Activated CD4-positive, alpha-beta T cell treated with anti-CD3 and anti-CD28 coated beads, Interleukin-2, amount 10 ng/mL, durations not matched to agents 24 days and 14 days (primary cell): Measurements from ENCODE around the gene ARHGAP21. TPM values are rescaled to one million over a fixed set of nuclear protein-coding genes. Genes with fewer than 3 reads are reported as not detected.
A peak's percentile ranks its signal among the peaks of the same experiment; 100 is the strongest.
"Not testable (repeated sequence)": the region's sequence is repeated elsewhere in the genome, so short reads cannot be mapped to it uniquely, and the experiment has no call there.

ENCODE experiments used
- DNase-seq: peaks from one replicate; pipeline ENCODE4 v3.0.0; 2022
- H3K27ac Mint-ChIP-seq: one replicate; pipeline ENCODE4 v1.8.0; 2022; ENCODE audit warnings: mild to moderate bottlenecking, mixed read lengths
- H3K27me3 Mint-ChIP-seq: one replicate; pipeline ENCODE4 v1.8.0; 2022; ENCODE audit warnings: mixed read lengths
- H3K36me3 Mint-ChIP-seq: one replicate; pipeline ENCODE4 v1.8.0; 2022; ENCODE audit warnings: low read depth, mild to moderate bottlenecking, mixed read lengths
- H3K4me1 Mint-ChIP-seq: one replicate; pipeline ENCODE4 v1.8.0; 2021; ENCODE audit warnings: mixed read lengths
- H3K4me3 Mint-ChIP-seq: one replicate; pipeline ENCODE4 v1.8.0; 2022; ENCODE audit warnings: mild to moderate bottlenecking, moderate library complexity, mixed read lengths
- H3K9me3 Mint-ChIP-seq: one replicate; pipeline ENCODE4 v1.8.0; 2021; ENCODE audit warnings: mixed read lengths
- intact Hi-C: fragments of 100-400 bp; cut with micrococcal nuclease; formaldehyde crosslinking; loops from one replicate; pipeline ENCODE4 v1.15.1; 2023
- total RNA-seq: library from RNA; stranded (reverse); gene quantifications from 2 replicates; pipeline ENCODE4 v1.2.3, GENCODE V29; 2022

ARHGAP21 gene
- total RNA-seq = 46.7 and 56.6 TPM in 2 replicates

GRCh38 chr10:24723788-24724380, at the start of gene ARHGAP21:
ARHGAP21 (minus strand) TSS chr10:24723887; CDS start chr10:24721899, 1,988 bp downstream.
- DNase-seq = peak; percentile 86
- Mint-ChIP-seq H3K27ac (peak within 1 kb of the TSS; percentile 96), H3K27me3 (no peaks in the 10 kb centered on the region), H3K4me1 (peaks cover 30% of the 10 kb centered on the region), H3K4me3 (peak within 1 kb of the TSS; percentile 93), H3K36me3 (peaks cover 17% of the 10 kb centered on the region), H3K9me3 (no peaks in the 10 kb centered on the region)
- intact Hi-C loops = loop anchor here (1.0 to 10.0 kb wide), 11 partner anchors 17 to 1627 kb away; partner anchors contain the start of genes ENKUR, MSRB2 and THNSL1

GRCh38 chr10:24771943-24772694, 48.4 kb upstream of the ARHGAP21 start:
- Mint-ChIP-seq H3K27me3 (no peaks in the 10 kb centered on the region), H3K9me3 (peaks cover 4% of the 10 kb centered on the region), H3K36me3 (no peaks in the 10 kb centered on the region), H3K4me3 (no peak overlapping the region), H3K4me1 (peaks cover 6% of the 10 kb centered on the region), H3K27ac (no peak overlapping the region)
- no peak for DNase-seq
- intact Hi-C loops = no loop called here

DNA sequence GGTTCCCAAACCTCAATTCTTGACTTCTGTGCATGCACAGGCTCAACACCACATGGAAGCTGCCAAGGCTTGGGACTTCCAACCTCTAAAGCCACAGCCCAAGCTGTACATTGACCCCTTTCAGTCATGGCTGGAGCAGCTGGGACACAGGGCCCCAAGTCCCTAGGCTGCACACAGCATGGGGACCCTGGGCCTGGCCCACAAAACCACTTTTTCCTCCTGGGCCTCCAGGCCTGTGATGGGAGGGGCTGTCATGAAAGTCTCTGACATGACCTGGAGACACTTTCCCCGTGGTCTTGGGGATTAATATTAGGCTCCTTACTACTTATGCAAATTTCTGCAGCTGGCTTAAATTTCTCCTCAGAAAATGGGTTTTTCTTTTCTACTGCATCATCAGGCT, 41.3 kb upstream of the ARHGAP21 start:
- H3K36me3 Mint-ChIP-seq, intact Hi-C loops, H3K4me3 Mint-ChIP-seq, H3K27me3 Mint-ChIP-seq, H3K9me3 Mint-ChIP-seq, H3K4me1 Mint-ChIP-seq, H3K27ac Mint-ChIP-seq, DNase-seq: not testable (repeated sequence)

GRCh38 chr10:24762966-24763623, 39.4 kb upstream of the ARHGAP21 start:
- Mint-ChIP-seq H3K27ac (no peak overlapping the region), H3K9me3 (peaks cover 5% of the 10 kb centered on the region), H3K27me3 (no peaks in the 10 kb centered on the region), H3K36me3 (peaks cover 3% of the 10 kb centered on the region), H3K4me1 (peaks cover 3% of the 10 kb centered on the region), H3K4me3 (no peak overlapping the region)
- intact Hi-C loops = no loop called here
- no peak for DNase-seq

DNA sequence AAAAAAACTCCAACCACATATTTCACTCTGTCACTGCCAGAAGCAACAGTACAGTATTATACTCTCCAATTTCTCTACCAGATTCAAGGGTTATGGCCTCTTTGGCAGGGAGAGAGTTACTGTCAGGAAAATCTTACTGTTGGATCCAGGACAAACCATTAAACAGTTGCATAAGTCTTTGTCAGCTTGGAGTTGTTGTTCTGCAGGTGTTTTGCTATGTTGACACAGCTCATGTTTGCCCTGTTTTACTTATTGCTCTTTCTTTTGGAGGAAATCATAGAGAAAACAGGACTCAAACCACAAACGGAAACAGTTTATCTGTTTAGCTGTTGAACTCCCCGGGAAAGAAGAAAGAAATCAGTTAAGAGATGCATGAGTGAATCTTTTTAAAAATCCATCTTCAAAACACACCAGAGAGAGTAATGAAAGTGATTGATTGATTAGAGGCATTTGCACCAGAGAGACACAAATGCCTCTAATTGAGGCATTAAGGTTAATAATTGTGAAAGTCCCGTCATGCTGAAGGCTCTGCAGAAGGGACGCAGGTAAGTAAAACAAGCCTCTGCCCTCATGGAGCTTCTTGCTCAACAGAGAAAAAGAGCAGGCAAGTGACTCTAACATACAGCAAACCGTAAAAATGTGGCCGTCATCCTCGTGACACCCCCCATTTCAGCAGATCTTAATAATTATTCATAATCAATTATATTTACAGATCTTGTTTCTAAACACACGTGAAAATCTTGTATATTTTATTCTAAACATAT, 38.7 kb upstream of the ARHGAP21 start:
- H3K27ac Mint-ChIP-seq = no peak overlapping the region
- peaks cover 3% of the 10 kb centered on the region for H3K36me3 Mint-ChIP-seq
- H3K9me3 Mint-ChIP-seq = peaks cover 5% of the 10 kb centered on the region
- DNase-seq = no peak
- peaks cover 3% of the 10 kb centered on the region for H3K4me1 Mint-ChIP-seq
- no peaks in the 10 kb centered on the region for H3K27me3 Mint-ChIP-seq
- H3K4me3 Mint-ChIP-seq = no peak overlapping the region
- intact Hi-C loops = no loop called here

GRCh38 chr10:24759672-24760071, 36.0 kb upstream of the ARHGAP21 start:
- no peaks in the 10 kb centered on the region for H3K9me3 Mint-ChIP-seq
- H3K27me3 Mint-ChIP-seq = no peaks in the 10 kb centered on the region
- H3K36me3 Mint-ChIP-seq = no peaks in the 10 kb centered on the region
- no peak for DNase-seq
- no peak overlapping the region for H3K4me3 Mint-ChIP-seq
- intact Hi-C loops = no loop called here
- peaks cover 3% of the 10 kb centered on the region for H3K4me1 Mint-ChIP-seq
- no peak overlapping the region for H3K27ac Mint-ChIP-seq

GRCh38 chr10:24758254-24758653, 34.6 kb upstream of the ARHGAP21 start:
- H3K4me1 Mint-ChIP-seq, H3K4me3 Mint-ChIP-seq, H3K27ac Mint-ChIP-seq, H3K9me3 Mint-ChIP-seq, intact Hi-C loops, H3K36me3 Mint-ChIP-seq, DNase-seq, H3K27me3 Mint-ChIP-seq: not testable (repeated sequence)

- Mint-ChIP-seq H3K4me3 (no peak overlapping the region), H3K4me1 (no peaks in the 10 kb centered on the region), H3K27me3 (no peaks in the 10 kb centered on the region), H3K9me3 (no peaks in the 10 kb centered on the region), H3K27ac (no peak overlapping the region), H3K36me3 (no peaks in the 10 kb centered on the region)
- intact Hi-C loops = no loop called here
- DNase-seq = no peak
These were observed 32.6 kb upstream of the ARHGAP21 start for GRCh38 chr10:24756283-24756682.

DNA sequence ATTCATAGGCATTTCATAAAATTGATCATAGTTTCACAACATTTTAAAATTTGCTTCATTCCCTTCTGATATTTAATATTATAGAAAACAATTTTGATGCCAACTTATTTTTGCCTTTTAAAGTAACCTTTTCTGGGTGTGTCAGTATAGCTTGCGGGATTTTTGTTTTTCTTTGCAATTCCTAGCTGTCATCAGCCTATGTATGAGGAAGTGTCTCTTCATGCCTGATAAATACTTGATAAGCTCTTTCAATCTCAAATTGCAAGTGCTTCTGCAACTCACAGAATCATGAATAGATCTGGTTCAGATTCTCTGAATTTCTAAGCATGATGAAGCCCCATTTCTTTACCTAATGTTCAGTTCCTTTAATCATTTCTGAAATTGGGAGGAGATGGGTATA, 28.0 kb upstream of the ARHGAP21 start:
- intact Hi-C loops = no loop called here
- Mint-ChIP-seq H3K27ac (no peak overlapping the region), H3K9me3 (no peaks in the 10 kb centered on the region), H3K4me1 (no peaks in the 10 kb centered on the region), H3K4me3 (no peak overlapping the region), H3K36me3 (no peaks in the 10 kb centered on the region), H3K27me3 (no peaks in the 10 kb centered on the region)
- no peak for DNase-seq

DNA sequence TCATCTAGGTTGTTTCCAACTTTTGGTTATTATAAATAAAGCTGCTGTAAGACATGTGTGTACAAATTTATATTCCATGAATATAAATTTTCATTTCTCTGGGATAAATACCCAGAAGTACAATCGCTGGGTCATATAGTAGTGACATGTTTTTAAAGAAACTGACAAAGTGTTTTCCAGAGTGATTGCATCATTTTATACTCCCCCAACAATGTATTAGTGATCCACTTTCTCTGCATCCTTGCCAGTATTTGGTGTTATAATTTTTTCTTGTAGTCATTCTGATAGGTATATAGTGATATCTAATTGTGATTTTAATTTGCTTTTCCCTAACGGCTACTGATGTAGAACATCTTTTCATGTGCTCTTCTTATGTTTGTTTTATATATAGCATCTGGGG, 27.0 kb upstream of the ARHGAP21 start:
- DNase-seq = no peak
- Mint-ChIP-seq H3K4me1 (no peaks in the 10 kb centered on the region), H3K4me3 (no peak overlapping the region), H3K27me3 (no peaks in the 10 kb centered on the region), H3K9me3 (no peaks in the 10 kb centered on the region), H3K27ac (no peak overlapping the region), H3K36me3 (no peaks in the 10 kb centered on the region)
- intact Hi-C loops = no loop called here

DNA sequence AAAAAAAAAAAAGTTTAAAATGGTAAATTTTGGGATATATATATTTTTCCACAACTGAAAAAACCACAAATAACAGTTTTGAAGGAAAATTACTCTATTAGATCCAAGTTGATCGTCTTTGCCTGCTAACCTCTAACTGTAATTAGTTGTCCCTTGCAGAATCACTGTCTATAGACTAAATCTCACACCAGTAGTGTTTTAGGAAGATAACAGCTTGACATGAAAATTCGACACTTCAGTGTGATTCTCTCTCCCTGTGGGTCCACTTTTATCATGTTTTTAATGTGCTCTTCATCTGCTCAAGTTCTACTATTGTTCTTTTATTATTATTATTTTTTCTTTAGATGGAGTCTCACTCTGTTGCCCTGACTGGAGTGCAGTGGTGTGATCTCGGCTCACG, 24.5 kb upstream of the ARHGAP21 start:
- no peak overlapping the region for H3K27ac Mint-ChIP-seq
- H3K4me1 Mint-ChIP-seq = no peaks in the 10 kb centered on the region
- no peaks in the 10 kb centered on the region for H3K27me3 Mint-ChIP-seq
- no peak overlapping the region for H3K4me3 Mint-ChIP-seq
- DNase-seq = no peak
- H3K9me3 Mint-ChIP-seq = no peaks in the 10 kb centered on the region
- no peaks in the 10 kb centered on the region for H3K36me3 Mint-ChIP-seq
- intact Hi-C loops = no loop called here

DNA sequence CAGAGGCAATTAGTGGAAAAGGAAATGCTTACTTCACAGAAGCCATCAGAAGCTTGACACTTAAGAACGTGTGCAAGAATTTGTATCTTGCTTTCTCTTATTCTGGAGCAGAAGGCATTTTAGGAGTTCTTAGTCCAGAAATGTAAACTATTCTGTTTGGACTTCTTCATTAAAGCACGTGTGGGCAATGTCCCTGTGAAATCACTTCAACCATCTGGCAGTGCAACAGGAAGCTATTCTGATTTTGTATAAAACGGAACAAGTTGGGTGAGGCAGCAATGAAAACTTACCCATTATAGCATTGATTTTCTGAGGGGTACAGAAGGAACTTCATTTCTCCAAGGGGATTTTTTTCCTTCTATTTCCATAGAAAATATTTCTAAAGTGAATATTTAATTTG, 21.3 kb upstream of the ARHGAP21 start:
- H3K27me3 Mint-ChIP-seq = no peaks in the 10 kb centered on the region
- H3K9me3 Mint-ChIP-seq = peaks cover 5% of the 10 kb centered on the region
- no peaks in the 10 kb centered on the region for H3K36me3 Mint-ChIP-seq
- no peak overlapping the region for H3K4me3 Mint-ChIP-seq
- no peaks in the 10 kb centered on the region for H3K4me1 Mint-ChIP-seq
- no peak overlapping the region for H3K27ac Mint-ChIP-seq
- intact Hi-C loops = no loop called here
- no peak for DNase-seq

- H3K9me3 Mint-ChIP-seq = peaks cover 5% of the 10 kb centered on the region
- intact Hi-C loops = no loop called here
- H3K4me3 Mint-ChIP-seq = no peak overlapping the region
- H3K27me3 Mint-ChIP-seq = no peaks in the 10 kb centered on the region
- no peak overlapping the region for H3K27ac Mint-ChIP-seq
- no peak for DNase-seq
- H3K36me3 Mint-ChIP-seq = no peaks in the 10 kb centered on the region
- no peaks in the 10 kb centered on the region for H3K4me1 Mint-ChIP-seq
These were observed 17.0 kb upstream of the ARHGAP21 start for GRCh38 chr10:24740714-24741113.

DNA sequence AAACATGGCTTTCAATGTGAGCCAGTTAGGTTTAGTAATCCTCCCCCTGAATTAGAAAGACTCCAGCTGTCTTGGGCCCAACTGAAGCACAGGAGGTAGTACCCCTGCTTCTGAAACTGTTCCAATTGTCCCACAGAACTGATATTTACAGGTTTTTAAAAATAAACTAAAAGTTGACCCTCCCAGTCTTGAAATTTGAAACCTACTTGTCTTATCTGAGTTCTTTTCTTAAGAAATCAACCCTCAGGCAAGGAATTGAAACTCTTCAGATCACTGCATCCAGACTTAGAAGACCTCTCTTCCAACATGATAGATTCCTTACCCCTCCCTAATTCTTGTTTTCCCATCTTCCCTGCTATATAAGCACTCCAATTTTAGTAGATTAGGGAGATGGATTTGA, 13.3 kb upstream of the ARHGAP21 start:
- Mint-ChIP-seq H3K4me1 (no peaks in the 10 kb centered on the region), H3K36me3 (no peaks in the 10 kb centered on the region), H3K27ac (no peak overlapping the region), H3K9me3 (peaks cover 5% of the 10 kb centered on the region), H3K4me3 (no peak overlapping the region), H3K27me3 (no peaks in the 10 kb centered on the region)
- no peak for DNase-seq
- intact Hi-C loops = no loop called here
